Endothelial cell of umbilical vein (primary cell): ENCODE data around the gene B4GALT5. TPM values are rescaled to one million over a fixed set of nuclear protein-coding genes. Genes with fewer than 3 reads are reported as not detected.

Experiments
- BruUV-seq: library from RNA; stranded (reverse); fragments of 400-500 nt; replicated peaks from 2 replicates; lab custom pipeline; 2021; lab: Mats Ljungman, UMichigan
- CTCF ChIA-PET: fragments of 300-600, 350-600 bp; sonication (Branson Sonifier 250); formaldehyde crosslinking; loops from one replicate; lab custom pipeline; 2021; ENCODE audit warnings: antibody characterized with exemption, inconsistent platforms; lab: Charles Lee
- POLR2A ChIA-PET: fragments of 300-600, 350-600 bp; sonication (Branson Sonifier 250); formaldehyde crosslinking; loops from one replicate; lab custom pipeline; 2021; ENCODE audit warnings: antibody characterized with exemption, inconsistent platforms; lab: Charles Lee
- DNase-seq: peaks from one replicate; pipeline ENCODE4 v3.0.0-alpha.2; 2011; ENCODE audit warnings: low read depth, low spot score
- FAIRE-seq: peaks from 2 replicates; lab custom pipeline; 2011; peaks lifted over from hg19 to GRCh38; lab: Jason Lieb, UNC
- H2AFZ ChIP-seq: 2 replicates; pipeline ENCODE4 v1.6.0; 2012; ENCODE audit warnings: low read depth, low read length, control low read depth, inconsistent platforms
- H3K27ac ChIP-seq: 2 replicates; pipeline ENCODE4 v1.5.1; 2011; ENCODE audit warnings: low read depth, mild to moderate bottlenecking, control low read depth, low read length, moderate library complexity; ENCODE audit not compliant: insufficient read depth
- H3K27me3 ChIP-seq, 2 experiments: 2 replicates each; pipeline versions ENCODE4 v1.6.0 to v1.6.1; 2011; ENCODE audit warnings: low read length in 2 of 2, mixed read lengths in 1 of 2; ENCODE audit not compliant: control insufficient read depth in 2 of 2, insufficient read depth in 2 of 2
- H3K36me3 ChIP-seq, 2 experiments: 2 replicates in 1 of 2; 3 replicates in 1 of 2; pipeline ENCODE4 v1.5.1; 2011; ENCODE audit warnings: low read length in 2 of 2, mild to moderate bottlenecking in 1 of 2, moderate library complexity in 1 of 2; ENCODE audit not compliant: control insufficient read depth in 2 of 2, insufficient read depth in 2 of 2; ENCODE audit errors: extremely low read depth in 1 of 2
- H3K4me1 ChIP-seq: 3 replicates; pipeline ENCODE4 v1.5.1; 2011; ENCODE audit warnings: mild to moderate bottlenecking, low read length; ENCODE audit not compliant: control insufficient read depth, insufficient read depth; ENCODE audit errors: extremely low read depth
- H3K4me2 ChIP-seq: 2 replicates; pipeline ENCODE4 v1.6.1; 2011; ENCODE audit warnings: low read length, control low read depth, mixed read lengths; ENCODE audit not compliant: insufficient read depth
- H3K4me3 ChIP-seq, 3 experiments: fragments of 200-600 bp in 1 of 3; sonication (generic), shearing (Covaris generic) in 1 of 3; replicated peaks in 1 of 3; 2 replicates each; pipeline ENCODE4 v1.5.1; 2011 to 2016; ENCODE audit warnings: control low read depth in 3 of 3, low read length in 3 of 3, mild to moderate bottlenecking in 2 of 3, inconsistent platforms in 1 of 3, low read depth in 1 of 3, moderate library complexity in 1 of 3; ENCODE audit not compliant: insufficient read depth in 1 of 3
- H3K79me2 ChIP-seq: 2 replicates; pipeline ENCODE4 v1.6.0; 2012; ENCODE audit warnings: low read length, inconsistent platforms; ENCODE audit not compliant: control insufficient read depth, insufficient read depth
- H3K9ac ChIP-seq: replicated peaks from 2 replicates; pipeline ENCODE3; 2011; ENCODE audit warnings: low read length, control low read depth; ENCODE audit not compliant: insufficient read depth; ENCODE audit errors: extremely low read depth
- H3K9me1 ChIP-seq: replicated peaks from 3 replicates; pipeline ENCODE4 v1.6.0; 2011; ENCODE audit warnings: mild to moderate bottlenecking, low read length; ENCODE audit not compliant: control insufficient read depth, insufficient read depth; ENCODE audit errors: extremely low read depth
- H3K9me3 ChIP-seq: replicated peaks from 2 replicates; pipeline ENCODE4 v1.5.1; 2012; ENCODE audit warnings: low read length, inconsistent platforms; ENCODE audit not compliant: control insufficient read depth, insufficient read depth
- H4K20me1 ChIP-seq: replicated peaks from 2 replicates; pipeline ENCODE3; 2011; ENCODE audit warnings: mild to moderate bottlenecking, low read length; ENCODE audit not compliant: control insufficient read depth, insufficient read depth; ENCODE audit errors: extremely low read depth
- EZH2 ChIP-seq: IDR thresholded peaks from 2 replicates; pipeline ENCODE4 v1.6.1; 2012; ENCODE audit warnings: borderline replicate concordance, low read depth, mild to moderate bottlenecking, moderate library complexity, low read length, inconsistent platforms; ENCODE audit not compliant: severe bottlenecking
- GATA2 ChIP-seq: IDR thresholded peaks from 2 replicates; pipeline ENCODE4 v1.7.0; 2011; ENCODE audit warnings: low read depth, mild to moderate bottlenecking, moderate library complexity, mixed read lengths, low read length; ENCODE audit not compliant: insufficient read length, insufficient read depth
- JUN ChIP-seq: IDR thresholded peaks from 2 replicates; pipeline ENCODE4 v1.6.1; 2011; ENCODE audit warnings: borderline replicate concordance, low read depth; ENCODE audit not compliant: insufficient read length, insufficient read depth
- MAX ChIP-seq: IDR thresholded peaks from 2 replicates; pipeline ENCODE4 v1.6.1; 2011; ENCODE audit not compliant: insufficient read depth, insufficient read length
- MYC ChIP-seq: IDR thresholded peaks from one replicate; pipeline ENCODE4 v1.6.1; 2011; ENCODE audit warnings: mild to moderate bottlenecking, low read depth, low read length
- POLR2A ChIP-seq: IDR thresholded peaks from 2 replicates; pipeline ENCODE4 v1.6.1; 2012; ENCODE audit warnings: low read depth, mild to moderate bottlenecking, control low read depth, low read length
- POLR2AphosphoS5 ChIP-seq: IDR thresholded peaks from 2 replicates; pipeline ENCODE4 v1.6.1; 2012; ENCODE audit warnings: low read depth, mild to moderate bottlenecking, control low read depth, low read length, moderate library complexity; ENCODE audit not compliant: insufficient read depth
- dilution Hi-C: fragments of 300-500 bp; cut with MboI; formaldehyde crosslinking; loops from one replicate; pipeline ENCODE4 v1.15.0; 2019; ENCODE audit warnings: low sequenced_read_pairs; ENCODE audit not compliant: extremely low pct_ligation_motif_present
- intact Hi-C: fragments of 100-400 bp; cut with micrococcal nuclease; formaldehyde crosslinking; loops from one replicate; pipeline ENCODE4 v1.10.0; 2022
- polyA plus RNA-seq, 4 experiments: library from polyadenylated mRNA; depleted of rRNA in 3 of 4; stranded (reverse) in 3 of 4; unstranded in 1 of 4; fragments of >200 nt; gene quantifications; 2 replicates each; pipeline versions ENCODE4 v1.2.1 to v1.2.3, GENCODE V29; 2011 to 2012; ENCODE audit warnings: missing spikeins in 1 of 4
- total RNA-seq: library from RNA; stranded (reverse); gene quantifications from 2 replicates; pipeline ENCODE4 v1.2.3, GENCODE V29; 2021

B4GALT5 gene
- total and polyA plus RNA-seq, 2 donors (not counting 3 experiments of a cell fraction or from before 2014, with no cell fraction given), result 54.4 to 70.1 TPM

DNA sequence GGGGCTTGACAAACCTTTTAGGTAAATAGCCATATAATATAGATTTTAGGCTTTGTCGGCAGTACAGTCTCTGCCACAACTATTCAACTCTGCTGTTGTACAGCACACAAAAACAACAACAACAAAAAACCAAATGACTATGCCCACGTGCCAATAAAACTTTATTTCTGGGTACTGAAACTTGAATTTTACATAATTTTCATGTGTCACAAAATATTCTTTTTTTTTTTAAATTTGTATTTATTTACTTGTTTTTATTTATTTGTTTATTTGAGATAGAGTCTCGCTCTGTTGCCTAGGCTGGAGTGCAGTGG is 34.8 kb upstream of the B4GALT5 start:
- H3K4me1 ChIP-seq, result no peaks in the 10 kb centered on the region
- no peak overlapping the region for H3K4me2 ChIP-seq
- H2AFZ ChIP-seq, result no peak overlapping the region
- no peak overlapping the region for H3K27ac ChIP-seq
- H3K79me2 ChIP-seq, result no peaks in the 10 kb centered on the region
- H3K4me3 ChIP-seq, result no peak overlapping the region
- no peaks in the 10 kb centered on the region for H4K20me1 ChIP-seq
- ChIA-PET CTCF (interaction anchor here (1.3 kb wide), 1 partner anchor 9 kb away, joined by 3 read pairs; no protein-coding TSS in a partner anchor), POLR2A (no interaction called here)
- no TSS peak for BruUV-seq
- intact Hi-C loops (no loop called here), dilution Hi-C loops (no loop called here)
- no peak for FAIRE-seq
- no peak overlapping the region for H3K9ac ChIP-seq
- no peak for TF ChIP-seq MAX
- no peak for TF ChIP-seq MYC
- no peak for TF ChIP-seq EZH2
- no peak for TF ChIP-seq POLR2A
- no peak for TF ChIP-seq POLR2AphosphoS5
- no peak for TF ChIP-seq GATA2
- TF ChIP-seq JUN, result no peak
- no peak for DNase-seq
- H3K36me3 ChIP-seq, result no peaks in the 10 kb centered on the region
- H3K27me3 ChIP-seq, result no peaks in the 10 kb centered on the region
- H3K9me1 ChIP-seq, result no peaks in the 10 kb centered on the region
- no peaks in the 10 kb centered on the region for H3K9me3 ChIP-seq
